Measurements from ENCODE around the gene DEDD2. TPM values are rescaled to one million over a fixed set of nuclear protein-coding genes. Genes with fewer than 3 reads are reported as not detected.

The DEDD2 gene
- total RNA-seq, 2 experiments from 2014 or later, result 21.7 to 22.5 TPM

DNA sequence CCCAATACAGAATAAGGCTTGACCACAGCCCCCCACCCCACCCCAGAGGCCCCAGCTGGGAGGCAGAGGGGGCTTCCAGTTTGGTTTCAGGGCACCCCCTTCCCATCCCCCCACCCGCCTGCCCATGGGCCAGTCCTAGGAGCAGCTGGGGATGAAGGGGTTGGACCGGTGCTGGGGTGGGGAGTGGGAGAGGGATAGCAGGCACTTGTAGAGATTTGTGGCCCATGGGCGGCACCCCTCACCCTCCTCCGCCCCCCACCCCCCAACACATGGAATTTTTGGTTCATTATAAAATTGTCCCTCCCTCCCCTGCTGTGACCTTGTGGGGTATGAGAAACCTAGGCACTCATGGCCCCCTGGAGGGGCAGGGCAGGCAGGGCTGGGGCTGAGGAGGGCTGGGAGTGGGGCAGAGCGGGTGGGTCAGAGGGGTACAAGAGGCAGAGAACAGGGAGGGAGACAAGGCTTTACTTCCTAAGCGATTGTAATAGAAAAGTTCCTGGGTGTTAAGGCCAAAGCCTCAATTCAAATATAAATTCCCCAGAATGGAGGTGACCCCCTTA, 30.2 kb upstream of the DEDD2 start:
- Mint-ChIP-seq H3K36me3 (ENCODE audit: low read depth) (peaks cover 26% of the 10 kb centered on the region), H3K4me1 (ENCODE audit: low read depth) (peaks cover 45% of the 10 kb centered on the region), H3K9me3 (no peaks in the 10 kb centered on the region), H3K4me3 (no peak overlapping the region), H3K27ac (no peak overlapping the region), H3K27me3 (no peaks in the 10 kb centered on the region)
- intact Hi-C loops (cut with micrococcal nuclease), result no loop called here
- ChIA-PET POLR2A (interaction anchor here (1.1 to 16.1 kb wide), 4 partner anchors 20 to 115 kb away, joined by 3 to 195 read pairs (median 65); partner anchors contain the start of genes DEDD2, POU2F2 and ZNF526), CTCF (interaction anchor here (1.1 to 6.7 kb wide), 2 partner anchors 32 to 49 kb away, joined by 4 to 107 read pairs; no protein-coding TSS in a partner anchor)
- DNase-seq (no peak), ATAC-seq (no peak)
- TF ChIP-seq CTCF (IDR thresholded peaks at IDR 0.05), result no peak

DNA sequence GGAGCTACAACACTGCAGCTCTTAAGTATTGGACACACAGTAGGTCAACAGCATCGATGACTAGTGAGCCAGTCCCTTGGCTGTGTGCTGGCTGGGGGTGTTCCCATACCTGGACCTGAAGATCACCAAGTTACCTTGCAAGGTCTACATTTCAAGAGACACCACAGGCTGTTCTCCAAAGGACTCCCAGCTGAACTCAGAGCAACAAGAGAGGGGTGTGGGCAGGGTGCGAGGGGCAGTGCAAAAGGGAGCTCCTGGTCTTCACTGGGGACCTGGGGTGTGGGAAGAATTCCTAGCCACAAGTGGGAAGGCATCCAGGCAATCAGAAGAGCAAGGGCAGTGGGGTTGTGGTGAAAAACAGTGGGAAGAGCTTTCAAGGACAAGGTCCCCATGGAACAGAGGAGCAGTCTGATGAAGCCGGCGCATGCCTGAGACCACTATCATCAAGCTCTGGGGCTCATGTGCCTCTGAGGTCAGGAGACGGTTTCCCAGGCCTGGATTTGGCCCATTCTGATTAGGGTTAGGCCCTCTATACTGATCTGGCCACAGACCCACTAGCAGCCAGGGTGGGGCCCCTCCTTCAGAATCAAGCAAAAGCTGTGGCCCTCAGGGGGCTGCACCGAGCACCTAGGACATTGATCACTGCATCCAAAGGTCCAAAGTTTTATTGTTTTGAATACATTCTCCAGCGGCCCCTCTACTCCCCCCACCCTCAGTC, 29.6 kb upstream of the DEDD2 start:
- ATAC-seq (no peak), DNase-seq (no peak)
- Mint-ChIP-seq H3K4me3 (no peak overlapping the region), H3K27ac (peak overlapping the region; percentile 71), H3K36me3 (ENCODE audit: low read depth) (peaks cover 22% of the 10 kb centered on the region), H3K9me3 (no peaks in the 10 kb centered on the region), H3K27me3 (no peaks in the 10 kb centered on the region), H3K4me1 (ENCODE audit: low read depth) (peaks cover 40% of the 10 kb centered on the region)
- ChIA-PET CTCF (interaction anchor here (0.5 to 6.7 kb wide), 4 partner anchors 33 to 50 kb away, joined by 3 to 107 read pairs (median 4); no protein-coding TSS in a partner anchor), POLR2A (interaction anchor here (1.0 to 16.1 kb wide), 8 partner anchors 21 to 124 kb away, joined by 3 to 195 read pairs (median 8); partner anchors contain the start of genes CIC, DEDD2, POU2F2 and ZNF526)
- intact Hi-C loops (cut with micrococcal nuclease), result no loop called here
- no peak for TF ChIP-seq CTCF (IDR thresholded peaks at IDR 0.05)

DNA sequence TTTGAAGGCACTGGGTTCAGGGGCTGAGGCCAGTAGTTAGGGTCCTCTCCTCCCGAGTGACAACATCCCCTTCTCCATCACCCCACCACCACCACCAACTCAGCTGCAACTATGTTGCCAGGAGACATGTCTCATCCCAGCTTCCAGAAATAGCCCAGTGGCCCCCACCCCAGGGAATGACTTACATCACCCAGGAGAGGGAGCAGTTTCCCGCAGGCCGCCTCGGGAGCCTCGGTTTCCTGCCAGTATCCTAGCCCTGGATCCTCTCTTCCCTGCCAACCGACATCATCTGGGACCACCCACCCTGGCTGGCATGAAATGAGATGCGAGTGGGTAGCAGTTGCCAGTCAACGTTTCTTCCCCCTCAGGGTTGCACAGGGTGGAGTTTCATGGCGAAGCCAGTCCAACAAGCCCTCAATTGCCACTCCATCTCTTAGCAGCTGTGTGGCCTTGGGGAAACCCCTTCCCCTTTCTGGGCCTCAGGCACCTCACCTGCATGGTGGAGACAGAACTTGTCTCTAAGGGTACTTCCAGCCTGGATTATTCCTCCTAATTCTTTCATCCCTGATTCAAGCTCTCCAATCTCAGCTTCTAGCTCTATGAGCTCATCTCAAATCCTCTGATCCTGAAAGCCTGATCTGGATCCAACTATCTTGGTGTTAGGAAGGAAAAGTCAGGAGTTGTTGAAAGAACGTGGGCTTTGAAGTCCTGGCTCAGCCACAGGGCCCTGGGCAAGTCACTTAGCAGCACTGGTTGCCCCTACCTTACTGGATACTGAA, 28.9 kb upstream of the DEDD2 start:
- Mint-ChIP-seq H3K4me1 (ENCODE audit: low read depth) (peaks cover 37% of the 10 kb centered on the region), H3K9me3 (no peaks in the 10 kb centered on the region), H3K4me3 (no peak overlapping the region), H3K27me3 (no peaks in the 10 kb centered on the region), H3K27ac (peak overlapping the region; percentile 30), H3K36me3 (ENCODE audit: low read depth) (peaks cover 15% of the 10 kb centered on the region)
- intact Hi-C loops (cut with micrococcal nuclease), result no loop called here
- POLR2A ChIA-PET, result interaction anchor here (1.0 to 16.1 kb wide), 8 partner anchors 21 to 123 kb away, joined by 3 to 195 read pairs (median 8); partner anchors contain the start of genes CIC, DEDD2, POU2F2 and ZNF526
- peak; percentile 38 for DNase-seq
- CTCF ChIA-PET, result interaction anchor here (0.5 to 6.7 kb wide), 4 partner anchors 34 to 51 kb away, joined by 3 to 107 read pairs (median 4); no protein-coding TSS in a partner anchor
- TF ChIP-seq CTCF (IDR thresholded peaks at IDR 0.05), result no peak
- no peak for ATAC-seq

DNA sequence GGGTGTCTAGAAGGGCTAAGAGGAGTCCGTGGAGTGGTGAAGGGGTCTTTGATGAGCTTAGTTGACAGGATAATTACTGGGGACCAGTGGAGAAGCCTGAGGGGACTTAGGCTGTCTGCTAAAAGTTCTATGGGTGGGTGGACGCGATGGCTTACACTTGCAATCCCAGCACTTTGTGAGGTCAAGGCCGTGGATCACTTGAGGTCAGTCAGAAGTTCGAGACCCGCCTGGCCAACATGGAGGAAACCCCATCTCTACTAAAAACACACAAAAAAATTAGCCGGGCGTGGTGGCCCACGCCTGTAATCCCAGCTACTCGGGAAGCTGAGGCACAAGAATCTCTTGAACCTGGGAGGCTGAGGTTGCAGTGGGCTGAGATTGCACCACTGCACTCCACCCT, 27.8 kb upstream of the DEDD2 start:
- Mint-ChIP-seq H3K4me1 (ENCODE audit: low read depth) (peaks cover 39% of the 10 kb centered on the region), H3K27me3 (no peaks in the 10 kb centered on the region), H3K9me3 (no peaks in the 10 kb centered on the region), H3K27ac (peak overlapping the region; percentile 100), H3K36me3 (ENCODE audit: low read depth) (peaks cover 17% of the 10 kb centered on the region), H3K4me3 (peak overlapping the region; percentile 94)
- ATAC-seq (no peak), DNase-seq (no peak)
- TF ChIP-seq CTCF (IDR thresholded peaks at IDR 0.05), result no peak
- intact Hi-C loops (cut with micrococcal nuclease), result no loop called here
- CTCF ChIA-PET, result interaction anchor here (1.0 to 6.7 kb wide), 4 partner anchors 16 to 113 kb away, joined by 3 to 107 read pairs (median 5); partner anchors contain the start of gene POU2F2
- POLR2A ChIA-PET, result interaction anchor here (0.9 to 16.1 kb wide), 7 partner anchors 11 to 113 kb away, joined by 3 to 195 read pairs (median 6); partner anchors contain the start of genes CIC, DEDD2 and ZNF526

Measured in activated CD8-positive, alpha-beta T cell treated with anti-CD3 and anti-CD28 coated beads for 36 hours (primary cell).